GM12872 (cell line): ENCODE results near the gene TSPAN15.
A peak's percentile ranks its signal among the peaks of the same experiment; 100 is the strongest.

ENCODE experiments used
- CTCF ChIP-seq: IDR thresholded peaks from 3 replicates; pipeline ENCODE4 v1.5.1; 2011; ENCODE audit warnings: low read depth, mild to moderate bottlenecking, low read length, moderate library complexity; ENCODE audit not compliant: insufficient read depth

TSPAN15 gene

GRCh38 chr10:69439350-69439739 is 11.9 kb upstream of the TSPAN15 start:
- TF ChIP-seq CTCF: no peak

GRCh38 chr10:69439813-69440506 is 11.3 kb upstream of the TSPAN15 start:
- no peak for TF ChIP-seq CTCF

- no peak for TF ChIP-seq CTCF
These were observed 7.9 kb upstream of the TSPAN15 start for GRCh38 chr10:69443354-69443753.

GRCh38 chr10:69445041-69445440 is 6.2 kb upstream of the TSPAN15 start:
- TF ChIP-seq CTCF: no peak

- TF ChIP-seq CTCF: no peak
These were observed 5.0 kb upstream of the TSPAN15 start for GRCh38 chr10:69446229-69446628.

- TF ChIP-seq CTCF: no peak
These were observed 4.6 kb upstream of the TSPAN15 start for GRCh38 chr10:69446650-69447151.

- peak; percentile 65 for TF ChIP-seq CTCF
These were observed 1.4 kb upstream of the TSPAN15 start for GRCh38 chr10:69449841-69450240.
